SK-N-SH (cell line): ENCODE data around the gene GPR143.

Experiments
- CTCF ChIP-seq: fragments of 200-600 bp; sonication (generic); IDR thresholded peaks from 2 replicates; pipeline ENCODE4 v1.6.1; 2017; ENCODE audit warnings: antibody characterized with exemption, mild to moderate bottlenecking, moderate library complexity
- ELF1 ChIP-seq: IDR thresholded peaks from 2 replicates; pipeline ENCODE4 v1.4.0; 2012
- FOXM1 ChIP-seq: IDR thresholded peaks from 2 replicates; pipeline ENCODE4 v1.4.0; 2012; ENCODE audit warnings: low read depth, mild to moderate bottlenecking
- JUND ChIP-seq: IDR thresholded peaks from 2 replicates; pipeline ENCODE4 v1.4.0; 2012
- MAX ChIP-seq: IDR thresholded peaks from 2 replicates; pipeline ENCODE4 v1.4.0; 2012; ENCODE audit warnings: low read depth
- MXI1 ChIP-seq: IDR thresholded peaks from 2 replicates; pipeline ENCODE4 v1.6.1; 2012; ENCODE audit warnings: mild to moderate bottlenecking, low read depth, low read length, improper control_type of control experiment
- PBX3 ChIP-seq: IDR thresholded peaks from 2 replicates; pipeline ENCODE4; 2012
- POLR2AphosphoS5 ChIP-seq: IDR thresholded peaks from 2 replicates; pipeline ENCODE4 v1.6.1; 2012; ENCODE audit warnings: low read depth, low read length
- SMC3 ChIP-seq: IDR thresholded peaks from 2 replicates; pipeline ENCODE4 v1.6.1; 2012; ENCODE audit warnings: low read depth, low read length, improper control_type of control experiment
- TAF1 ChIP-seq: IDR thresholded peaks from 2 replicates; pipeline ENCODE4 v1.6.1; 2012; ENCODE audit warnings: low read depth, mild to moderate bottlenecking, low read length, moderate library complexity, borderline replicate concordance
- USF2 ChIP-seq: fragments of 150-350 bp; IDR thresholded peaks from 2 replicates; pipeline ENCODE4 v1.6.1; 2017; ENCODE audit warnings: antibody characterized with exemption, low read length, low read depth, borderline replicate concordance

GRCh38 chrX:9708923-9709553 is 56.6 kb downstream of the GPR143 start:
- TF ChIP-seq MAX (no peak), TAF1 (no peak), CTCF (peak; percentile 88), PBX3 (no peak), POLR2AphosphoS5 (no peak), MXI1 (no peak), JUND (no peak), SMC3 (peak; percentile 79), FOXM1 (no peak), USF2 (no peak), ELF1 (no peak)
